ENCODE measurements around the gene C1orf105. TPM values are rescaled to one million over a fixed set of nuclear protein-coding genes. Genes with fewer than 3 reads are reported as not detected.

C1orf105 gene
- total and polyA plus RNA-seq, 2 donors from 2014 or later, result not detected

DNA sequence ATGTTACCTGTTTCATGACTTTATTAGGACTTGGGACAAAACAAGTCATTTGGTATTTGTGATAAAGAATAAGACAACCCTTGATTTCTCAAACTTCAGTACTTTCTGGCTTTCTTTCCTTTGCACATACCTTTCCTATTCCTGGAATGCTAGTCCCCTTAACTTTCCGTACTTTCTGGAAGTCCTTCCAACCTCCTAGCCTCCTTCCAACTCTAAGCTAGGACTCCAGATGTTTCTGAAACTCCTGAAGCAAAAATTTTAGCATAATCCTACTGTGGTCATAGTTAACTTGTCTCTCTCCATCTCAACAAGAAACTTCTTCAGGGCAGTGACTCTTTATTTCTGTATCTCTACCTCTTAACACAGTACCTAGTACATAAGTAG, 19.8 kb upstream of the C1orf105 start:
- H3K4me3 ChIP-seq (ENCODE audit: low read length in 3 of 3), result no peak overlapping the region
- H3K9me3 ChIP-seq (ENCODE audit: control insufficient read depth in 2 of 3, insufficient read depth in 1 of 3, low read length in 3 of 3), result no peaks in the 10 kb centered on the region
- TF ChIP-seq, protein P1, sequence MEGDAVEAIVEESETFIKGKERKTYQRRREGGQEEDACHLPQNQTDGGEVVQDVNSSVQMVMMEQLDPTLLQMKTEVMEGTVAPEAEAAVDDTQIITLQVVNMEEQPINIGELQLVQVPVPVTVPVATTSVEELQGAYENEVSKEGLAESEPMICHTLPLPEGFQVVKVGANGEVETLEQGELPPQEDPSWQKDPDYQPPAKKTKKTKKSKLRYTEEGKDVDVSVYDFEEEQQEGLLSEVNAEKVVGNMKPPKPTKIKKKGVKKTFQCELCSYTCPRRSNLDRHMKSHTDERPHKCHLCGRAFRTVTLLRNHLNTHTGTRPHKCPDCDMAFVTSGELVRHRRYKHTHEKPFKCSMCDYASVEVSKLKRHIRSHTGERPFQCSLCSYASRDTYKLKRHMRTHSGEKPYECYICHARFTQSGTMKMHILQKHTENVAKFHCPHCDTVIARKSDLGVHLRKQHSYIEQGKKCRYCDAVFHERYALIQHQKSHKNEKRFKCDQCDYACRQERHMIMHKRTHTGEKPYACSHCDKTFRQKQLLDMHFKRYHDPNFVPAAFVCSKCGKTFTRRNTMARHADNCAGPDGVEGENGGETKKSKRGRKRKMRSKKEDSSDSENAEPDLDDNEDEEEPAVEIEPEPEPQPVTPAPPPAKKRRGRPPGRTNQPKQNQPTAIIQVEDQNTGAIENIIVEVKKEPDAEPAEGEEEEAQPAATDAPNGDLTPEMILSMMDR (IDR thresholded peaks at IDR 0.05; ENCODE audit: borderline replicate concordance, extremely low read depth, insufficient read depth), result no peak
- no peaks in the 10 kb centered on the region for H3K36me3 ChIP-seq (ENCODE audit: control insufficient read depth in 2 of 3, insufficient read depth in 3 of 3, low read length in 3 of 3)
- H3K9ac ChIP-seq (ENCODE audit: low read length in 3 of 3), result no peak overlapping the region
- DNase-seq, result no peak
- no peak overlapping the region for H3K27ac ChIP-seq (ENCODE audit: low read depth in 2 of 2, low read length in 2 of 2)
- H3K4me1 ChIP-seq (ENCODE audit: control insufficient read depth in 2 of 3, insufficient read depth in 2 of 3, low read depth in 1 of 3, low read length in 3 of 3), result peaks cover 2 to 11% (median 3%) of the 10 kb centered on the region in 3 donors
- no peak for FAIRE-seq
- H3K27me3 ChIP-seq (ENCODE audit: control insufficient read depth, insufficient read depth, low read length), result no peaks in the 10 kb centered on the region
- intact Hi-C loops (cut with DNase I), result no loop called here

DNA sequence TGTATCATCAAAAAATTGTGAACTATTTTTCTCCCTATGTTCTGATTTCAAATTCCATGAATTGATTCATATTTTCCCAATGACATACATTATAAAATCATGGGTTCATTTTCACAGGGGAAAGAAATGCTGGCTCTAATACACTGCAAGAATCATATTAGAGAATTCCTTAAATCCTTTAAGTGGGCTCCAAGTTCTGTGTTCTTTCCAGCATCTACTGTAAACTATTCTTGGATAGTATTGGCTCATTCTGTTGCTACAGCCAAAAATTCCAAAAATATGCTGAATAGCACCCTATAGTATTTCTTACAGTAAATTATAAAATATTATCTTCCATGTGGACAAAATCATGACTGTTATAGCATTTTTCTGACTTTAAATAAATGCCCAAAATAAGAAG, 19.0 kb upstream of the C1orf105 start:
- TF ChIP-seq, protein P1 (IDR thresholded peaks at IDR 0.05; ENCODE audit: borderline replicate concordance, extremely low read depth, insufficient read depth), result no peak
- H3K27me3 ChIP-seq (ENCODE audit: control insufficient read depth, insufficient read depth, low read length), result no peaks in the 10 kb centered on the region
- H3K4me3 ChIP-seq (ENCODE audit: low read length in 3 of 3), result no peak overlapping the region
- peaks cover 2 to 11% (median 3%) of the 10 kb centered on the region in 3 donors for H3K4me1 ChIP-seq (ENCODE audit: control insufficient read depth in 2 of 3, insufficient read depth in 2 of 3, low read depth in 1 of 3, low read length in 3 of 3)
- FAIRE-seq (no peak), DNase-seq (no peak)
- H3K27ac ChIP-seq (ENCODE audit: low read depth in 2 of 2, low read length in 2 of 2), result no peak overlapping the region
- no peaks in the 10 kb centered on the region for H3K9me3 ChIP-seq (ENCODE audit: control insufficient read depth in 2 of 3, insufficient read depth in 1 of 3, low read length in 3 of 3)
- intact Hi-C loops (cut with DNase I), result no loop called here
- no peak overlapping the region for H3K9ac ChIP-seq (ENCODE audit: low read length in 3 of 3)
- no peaks in the 10 kb centered on the region for H3K36me3 ChIP-seq (ENCODE audit: control insufficient read depth in 2 of 3, insufficient read depth in 3 of 3, low read length in 3 of 3)

DNA sequence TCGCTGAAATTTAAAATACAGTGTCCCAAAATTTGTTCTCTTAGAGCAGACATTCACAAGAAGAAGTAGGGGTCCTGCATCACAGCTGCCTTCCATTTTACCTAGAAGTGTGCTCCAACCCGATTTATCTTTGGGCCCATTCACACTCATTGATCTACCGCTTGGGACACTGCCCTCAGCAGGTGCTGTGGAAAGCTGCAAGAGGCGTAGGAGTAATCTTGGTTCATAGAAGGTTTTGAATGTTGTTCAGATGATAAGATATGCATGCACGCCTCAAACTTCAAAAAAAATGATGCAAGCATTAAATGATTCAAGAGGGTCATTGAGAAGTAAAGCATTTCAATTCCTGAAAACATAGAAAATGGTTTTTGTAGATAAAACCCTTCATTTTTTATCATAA, 18.6 kb upstream of the C1orf105 start:
- Histone ChIP-seq H3K9me3 (ENCODE audit: control insufficient read depth in 2 of 3, insufficient read depth in 1 of 3, low read length in 3 of 3) (no peaks in the 10 kb centered on the region), H3K4me1 (ENCODE audit: control insufficient read depth in 2 of 3, insufficient read depth in 2 of 3, low read depth in 1 of 3, low read length in 3 of 3) (peaks cover 2 to 11% (median 3%) of the 10 kb centered on the region in 3 donors), H3K27ac (ENCODE audit: low read depth in 2 of 2, low read length in 2 of 2) (no peak overlapping the region), H3K4me3 (ENCODE audit: low read length in 3 of 3) (no peak overlapping the region), H3K36me3 (ENCODE audit: control insufficient read depth in 2 of 3, insufficient read depth in 3 of 3, low read length in 3 of 3) (no peaks in the 10 kb centered on the region), H3K9ac (ENCODE audit: low read length in 3 of 3) (no peak overlapping the region), H3K27me3 (ENCODE audit: control insufficient read depth, insufficient read depth, low read length) (no peaks in the 10 kb centered on the region)
- intact Hi-C loops (cut with DNase I), result no loop called here
- DNase-seq (no peak), FAIRE-seq (no peak)
- TF ChIP-seq, protein P1 (IDR thresholded peaks at IDR 0.05; ENCODE audit: borderline replicate concordance, extremely low read depth, insufficient read depth), result no peak
